ENCODE data around the gene SERPINA6. TPM values are rescaled to one million over a fixed set of nuclear protein-coding genes. Genes with fewer than 3 reads are reported as not detected.
"Not testable (repeated sequence)": the region's sequence is repeated elsewhere in the genome, so short reads cannot be mapped to it uniquely, and the experiment has no call there.

SERPINA6 gene
- total RNA-seq, 1 experiment from 2014 or later, result not detected

- DNase-seq (ENCODE audit: low read depth), result no peak
Observed at GRCh38 chr14:94328196-94328595, 5.1 kb upstream of the SERPINA6 start.

GRCh38 chr14:94321421-94322271 is 1.5 kb downstream of the SERPINA6 start:
- no peak for DNase-seq (ENCODE audit: low read depth)

- no peak for DNase-seq (ENCODE audit: low read depth)
Observed at GRCh38 chr14:94320243-94320642, 2.9 kb downstream of the SERPINA6 start.

- DNase-seq (ENCODE audit: low read depth), result no peak
Observed at GRCh38 chr14:94317259-94317658, 5.9 kb downstream of the SERPINA6 start.

- DNase-seq (ENCODE audit: low read depth), result no peak
Observed at GRCh38 chr14:94316692-94317091, 6.4 kb downstream of the SERPINA6 start.

- no peak for DNase-seq (ENCODE audit: low read depth)
Observed at GRCh38 chr14:94314890-94315289, 8.2 kb downstream of the SERPINA6 start.

- no peak for DNase-seq (ENCODE audit: low read depth)
Observed at GRCh38 chr14:94313991-94314655, 9.0 kb downstream of the SERPINA6 start.

- DNase-seq (ENCODE audit: low read depth), result no peak
Observed at GRCh38 chr14:94312481-94313246, 10.5 kb downstream of the SERPINA6 start.

GRCh38 chr14:94310248-94310647 is 12.9 kb downstream of the SERPINA6 start:
- DNase-seq (ENCODE audit: low read depth), result no peak

GRCh38 chr14:94309721-94310120 is 13.4 kb downstream of the SERPINA6 start:
- DNase-seq (ENCODE audit: low read depth), result no peak

- no peak for DNase-seq (ENCODE audit: low read depth)
Observed at GRCh38 chr14:94307410-94307992, 15.6 kb downstream of the SERPINA6 start.

- no peak for DNase-seq (ENCODE audit: low read depth)
Observed at GRCh38 chr14:94306047-94306978, 16.8 kb downstream of the SERPINA6 start.

- DNase-seq (ENCODE audit: low read depth), result no peak
Observed at GRCh38 chr14:94305620-94306019, 17.5 kb downstream of the SERPINA6 start.

GRCh38 chr14:94304243-94304642 is 18.9 kb downstream of the SERPINA6 start:
- DNase-seq (ENCODE audit: low read depth), result no peak

- DNase-seq (ENCODE audit: low read depth), result no peak
Observed at GRCh38 chr14:94303111-94303510, 20.0 kb downstream of the SERPINA6 start.

- DNase-seq (ENCODE audit: low read depth), result no peak
Observed at GRCh38 chr14:94298130-94298529, 25.0 kb downstream of the SERPINA6 start.

GRCh38 chr14:94296181-94296545 is 27.0 kb downstream of the SERPINA6 start:
- DNase-seq (ENCODE audit: low read depth), result not testable (repeated sequence)

GRCh38 chr14:94295360-94296180 is 27.6 kb downstream of the SERPINA6 start:
- DNase-seq (ENCODE audit: low read depth), result no peak

GRCh38 chr14:94293578-94293924 is 29.6 kb downstream of the SERPINA6 start:
- no peak for DNase-seq (ENCODE audit: low read depth)

Data from LHCN-M2 (cell line).